Chondrocyte (in vitro differentiated cells): ENCODE data around the gene EIF4G3. TPM values are rescaled to one million over a fixed set of nuclear protein-coding genes. Genes with fewer than 3 reads are reported as not detected.
A peak's percentile ranks its signal among the peaks of the same experiment; 100 is the strongest.

Source experiments
- DNase-seq: peaks from one replicate; pipeline ENCODE4 v3.0.0; 2021; ENCODE audit warnings: mixed read lengths, low spot score
- H3K27ac Mint-ChIP-seq: one replicate; pipeline ENCODE4 v1.8.0; 2021; ENCODE audit warnings: mild to moderate bottlenecking, moderate library complexity, mixed read lengths; ENCODE audit not compliant: unreplicated experiment
- H3K27me3 Mint-ChIP-seq: 2 replicates; pipeline ENCODE4 v1.8.0; 2021; ENCODE audit warnings: low read depth, mixed read lengths
- H3K36me3 Mint-ChIP-seq: 2 replicates; pipeline ENCODE4 v1.8.0; 2021; ENCODE audit warnings: low read depth, mixed read lengths
- H3K4me1 Mint-ChIP-seq: 2 replicates; pipeline ENCODE4 v1.8.0; 2021; ENCODE audit warnings: low read depth, mild to moderate bottlenecking, mixed read lengths
- H3K4me3 Mint-ChIP-seq: one replicate; pipeline ENCODE4 v1.8.0; 2021; ENCODE audit warnings: mild to moderate bottlenecking, moderate library complexity, mixed read lengths; ENCODE audit not compliant: unreplicated experiment
- H3K9me3 Mint-ChIP-seq: 2 replicates; pipeline ENCODE4 v1.8.0; 2021; ENCODE audit warnings: low read depth, mixed read lengths
- CTCF ChIP-seq: fragments of 200-600 bp; sonication (generic); IDR thresholded peaks from 2 replicates; pipeline ENCODE4 v1.5.0; 2021; ENCODE audit warnings: antibody characterized with exemption, mild to moderate bottlenecking, moderate library complexity
- long read RNA-seq: library from polyadenylated mRNA; stranded (forward); transcript quantifications from one replicate; pipeline ENCODE4 v2.0.0, GENCODE V29; 2021
- total RNA-seq: library from RNA; stranded (reverse); gene quantifications from 3 replicates; pipeline ENCODE4 v1.2.1, GENCODE V29; 2021

The EIF4G3 gene
- total RNA-seq: 56.6 to 81.1 TPM (median 59.9 TPM) in 3 replicates
- long read RNA-seq, full-length matches to known transcripts: 1 of 27 reads
- long read RNA-seq, partial matches to known transcripts: 13 of 27 reads
- long read RNA-seq, other reads (novel, unspliced or antisense): 13 of 27 reads

GRCh38 chr1:21176586-21177555, at the start of gene EIF4G3:
TSS of gene EIF4G3 (minus strand) at chr1:21176897. CDS start at chr1:21002742, 174,155 bp downstream.
- no peaks in the 10 kb centered on the region for H3K9me3 Mint-ChIP-seq
- H3K27ac Mint-ChIP-seq: peak within 1 kb of the TSS; percentile 89
- no peaks in the 10 kb centered on the region for H3K27me3 Mint-ChIP-seq
- H3K4me1 Mint-ChIP-seq: peaks cover 32% of the 10 kb centered on the region
- DNase-seq: peak; percentile 99
- H3K4me3 Mint-ChIP-seq: peak within 1 kb of the TSS; percentile 77
- H3K36me3 Mint-ChIP-seq: no peaks in the 10 kb centered on the region
- no peak for TF ChIP-seq CTCF

- TF ChIP-seq CTCF: no peak
- no peak overlapping the region for H3K4me3 Mint-ChIP-seq
- no peaks in the 10 kb centered on the region for H3K9me3 Mint-ChIP-seq
- DNase-seq: no peak
- peaks cover 34% of the 10 kb centered on the region for H3K36me3 Mint-ChIP-seq
- H3K27me3 Mint-ChIP-seq: no peaks in the 10 kb centered on the region
- H3K27ac Mint-ChIP-seq: no peak overlapping the region
- H3K4me1 Mint-ChIP-seq: peaks cover 7% of the 10 kb centered on the region
Observed at GRCh38 chr1:21225065-21225464, 48.4 kb upstream of the EIF4G3 start.

GRCh38 chr1:21220815-21221214, 44.1 kb upstream of the EIF4G3 start:
- no peak for TF ChIP-seq CTCF
- no peak for DNase-seq
- Mint-ChIP-seq H3K27ac (no peak overlapping the region), H3K27me3 (no peaks in the 10 kb centered on the region), H3K4me3 (no peak overlapping the region), H3K9me3 (no peaks in the 10 kb centered on the region), H3K36me3 (peaks cover 27% of the 10 kb centered on the region), H3K4me1 (no peaks in the 10 kb centered on the region)

- H3K27me3 Mint-ChIP-seq: no peaks in the 10 kb centered on the region
- DNase-seq: no peak
- no peaks in the 10 kb centered on the region for H3K4me1 Mint-ChIP-seq
- no peaks in the 10 kb centered on the region for H3K9me3 Mint-ChIP-seq
- no peak for TF ChIP-seq CTCF
- peaks cover 21% of the 10 kb centered on the region for H3K36me3 Mint-ChIP-seq
- no peak overlapping the region for H3K4me3 Mint-ChIP-seq
- no peak overlapping the region for H3K27ac Mint-ChIP-seq
Observed at GRCh38 chr1:21219674-21220073, 43.0 kb upstream of the EIF4G3 start.

- Mint-ChIP-seq H3K36me3 (peaks cover 12% of the 10 kb centered on the region), H3K27ac (peak overlapping the region; percentile 22), H3K9me3 (no peaks in the 10 kb centered on the region), H3K4me3 (no peak overlapping the region), H3K27me3 (no peaks in the 10 kb centered on the region), H3K4me1 (no peaks in the 10 kb centered on the region)
- no peak for DNase-seq
- TF ChIP-seq CTCF: peak; percentile 72
Observed at GRCh38 chr1:21217812-21218596, 41.3 kb upstream of the EIF4G3 start.
